HG03039 (cell line): Measurements from ENCODE around the gene ZFYVE27.
A peak's percentile ranks its signal among the peaks of the same experiment; 100 is the strongest.
"Not testable (repeated sequence)": the region's sequence is repeated elsewhere in the genome, so short reads cannot be mapped to it uniquely, and the experiment has no call there.

Source experiments
- ATAC-seq: cut with Tn5 transposase; IDR thresholded peaks from one replicate; pipeline ENCODE4 v1.9.1; 2021; ENCODE audit warnings: mild to moderate bottlenecking, moderate library complexity; ENCODE audit not compliant: unreplicated experiment

ZFYVE27 gene, protein sequence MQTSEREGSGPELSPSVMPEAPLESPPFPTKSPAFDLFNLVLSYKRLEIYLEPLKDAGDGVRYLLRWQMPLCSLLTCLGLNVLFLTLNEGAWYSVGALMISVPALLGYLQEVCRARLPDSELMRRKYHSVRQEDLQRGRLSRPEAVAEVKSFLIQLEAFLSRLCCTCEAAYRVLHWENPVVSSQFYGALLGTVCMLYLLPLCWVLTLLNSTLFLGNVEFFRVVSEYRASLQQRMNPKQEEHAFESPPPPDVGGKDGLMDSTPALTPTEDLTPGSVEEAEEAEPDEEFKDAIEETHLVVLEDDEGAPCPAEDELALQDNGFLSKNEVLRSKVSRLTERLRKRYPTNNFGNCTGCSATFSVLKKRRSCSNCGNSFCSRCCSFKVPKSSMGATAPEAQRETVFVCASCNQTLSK

DNA sequence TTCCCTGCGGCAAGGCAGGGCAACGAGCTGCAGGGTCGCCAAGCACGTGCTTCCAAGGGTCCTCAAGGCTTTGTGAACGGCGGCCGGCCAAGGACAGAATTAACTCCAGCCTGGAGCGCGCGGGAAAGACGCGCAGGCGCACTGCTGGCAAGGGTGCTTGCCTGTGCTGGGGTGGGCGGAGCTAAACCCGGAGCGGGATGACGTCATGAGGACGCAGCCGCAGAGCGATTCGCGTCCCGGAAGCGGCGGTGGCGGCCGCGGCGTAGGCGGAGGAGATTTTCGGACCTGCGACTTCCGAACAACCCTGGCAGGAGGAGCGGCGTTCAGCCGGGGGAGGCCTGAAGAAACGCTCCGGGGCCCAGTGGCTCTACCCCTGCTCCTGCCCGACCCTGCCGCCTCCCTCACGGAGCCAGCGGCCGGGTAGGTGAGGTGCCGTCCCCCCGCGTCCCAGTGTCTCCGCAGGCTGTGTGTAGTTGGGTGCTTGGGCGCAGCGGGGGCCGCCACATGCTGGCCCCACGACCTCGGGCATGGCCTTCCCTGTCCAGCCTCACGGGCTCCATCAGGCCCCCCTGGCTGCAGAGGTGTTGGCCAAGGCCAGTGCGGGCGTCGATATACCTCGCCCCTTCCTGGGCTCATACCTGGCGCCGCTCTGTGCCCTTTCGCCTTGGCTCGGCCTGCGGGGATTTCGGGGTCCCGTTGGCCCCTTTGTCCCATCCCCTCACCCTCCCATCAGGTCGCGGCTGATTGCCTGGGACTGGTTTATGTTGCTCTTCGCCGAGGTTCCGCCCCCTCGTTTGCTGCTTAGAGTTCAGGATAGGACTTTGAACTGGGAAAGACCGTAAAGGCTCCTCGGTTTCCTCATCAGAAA, at the start of gene ZFYVE27:
Gene ZFYVE27, plus strand, starts transcription at position 227 of the 868 bp plus-strand sequence. CDS start 1,350 bp downstream, outside the sequence.
- peak; percentile 75 for ATAC-seq

DNA sequence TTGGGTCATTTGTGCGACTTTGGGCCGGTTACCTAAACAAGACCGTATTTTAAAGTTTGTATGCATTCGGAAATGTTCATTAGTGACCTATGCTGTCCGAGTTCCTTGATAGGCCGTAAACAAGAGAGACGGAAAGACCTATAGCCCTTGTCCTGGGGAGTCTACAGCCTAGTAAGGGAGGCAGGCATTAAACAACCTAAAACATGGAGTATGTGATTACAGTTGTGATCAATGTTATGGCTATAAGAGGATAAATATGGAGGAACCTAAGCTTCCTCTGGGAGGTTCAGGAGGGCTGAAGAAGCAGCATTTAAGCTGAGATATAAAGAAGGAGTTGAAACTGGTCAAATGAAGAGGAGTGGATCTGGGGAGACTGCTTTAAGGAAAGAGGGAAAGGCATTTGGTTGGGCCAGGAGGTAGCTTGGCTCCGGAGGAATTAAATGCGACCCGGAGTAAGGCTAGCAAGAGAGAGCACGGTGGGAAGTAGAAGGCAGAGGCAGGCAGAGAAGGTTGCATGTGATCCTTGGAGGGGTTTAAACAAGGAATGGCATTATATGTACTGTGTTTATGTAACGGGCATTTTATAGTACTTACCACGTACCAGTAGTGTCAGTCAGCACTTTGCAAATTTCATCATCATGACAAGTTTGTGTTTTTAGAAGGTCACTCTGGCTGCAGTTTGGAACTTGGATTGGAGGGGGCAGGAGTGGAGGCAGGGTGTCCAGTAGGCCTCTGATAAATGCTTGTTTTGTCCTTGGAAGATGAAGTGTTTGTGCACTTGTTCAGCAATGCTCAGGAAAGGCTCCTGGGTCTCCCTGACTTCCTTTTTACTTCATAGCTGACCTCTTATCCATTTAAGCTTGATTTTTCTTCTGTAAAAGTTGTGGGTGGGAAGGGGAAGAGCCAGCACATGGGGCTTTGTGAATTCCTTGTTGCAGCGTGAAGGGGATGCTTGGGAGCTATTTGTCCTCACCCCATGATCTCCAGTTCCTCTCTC, 48.8 kb upstream of the ZFYVE27 start:
- no peak for ATAC-seq

DNA sequence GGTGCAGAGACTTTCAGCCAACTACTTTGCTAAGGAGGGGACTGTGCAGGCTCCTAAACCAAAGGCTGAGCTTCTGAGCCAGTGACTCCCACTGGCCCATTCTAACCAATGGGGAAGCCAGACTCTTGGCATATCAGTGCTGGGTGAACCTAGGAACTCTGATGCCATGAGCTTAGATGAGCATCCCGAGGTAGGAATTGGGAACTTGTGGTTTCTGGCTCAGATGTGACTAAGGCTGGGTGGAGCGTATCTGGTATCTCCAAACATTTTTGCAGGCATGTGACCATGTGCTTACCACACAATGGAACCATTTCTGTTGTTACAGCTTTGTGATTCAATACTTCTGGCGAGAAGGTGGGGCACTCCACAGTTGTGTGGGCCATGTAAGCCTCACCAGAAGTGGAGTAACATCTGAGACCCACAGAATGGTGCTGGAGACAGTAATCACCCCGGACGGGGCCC, 47.3 kb upstream of the ZFYVE27 start:
- no peak for ATAC-seq

DNA sequence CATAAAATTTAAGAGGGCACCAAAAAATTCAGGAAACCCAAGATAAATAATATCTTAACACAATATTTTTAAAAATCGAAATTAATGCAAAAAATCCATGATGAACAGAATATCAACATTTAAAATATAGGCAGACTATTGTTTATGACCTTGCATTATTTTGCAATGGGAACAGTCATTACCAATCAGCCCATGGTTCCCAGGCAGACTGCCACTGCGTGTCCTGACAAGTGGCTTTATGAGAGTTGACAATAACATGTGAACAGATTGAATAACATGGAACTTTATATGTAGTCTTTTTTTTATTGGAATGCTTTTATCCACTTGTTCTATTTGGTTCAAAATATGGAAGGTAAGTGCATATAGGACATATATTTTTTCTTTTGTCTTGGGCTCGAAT, 46.8 kb upstream of the ZFYVE27 start:
- no peak for ATAC-seq

DNA sequence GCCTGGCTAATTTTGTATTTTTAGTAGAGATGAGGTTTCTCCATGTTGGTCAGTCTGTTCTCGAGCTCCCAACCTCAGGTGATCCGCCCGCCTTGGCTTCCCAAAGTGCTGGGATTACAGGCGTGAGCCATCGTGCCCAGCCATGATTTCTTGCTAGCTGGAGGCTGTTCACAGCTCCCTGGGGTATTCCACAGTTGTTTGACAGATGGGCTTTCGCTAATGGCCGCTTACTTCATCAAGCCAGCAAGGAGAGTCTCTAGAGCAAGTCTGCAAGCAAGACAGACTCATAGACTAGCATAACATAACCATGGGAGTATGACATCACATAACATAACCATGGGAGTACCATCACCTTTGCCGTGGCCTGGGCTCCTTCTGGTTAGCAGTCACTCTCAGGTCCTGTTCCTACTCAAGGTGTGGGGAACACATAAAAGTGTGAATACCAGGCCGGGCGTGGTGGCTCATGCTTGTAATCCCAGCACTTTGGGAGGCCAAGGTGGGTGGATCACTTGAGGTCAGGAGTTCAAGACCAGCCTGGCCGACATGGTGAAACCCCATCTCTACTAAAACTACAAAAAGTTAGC, 38.8 kb upstream of the ZFYVE27 start:
- not testable (repeated sequence) for ATAC-seq

DNA sequence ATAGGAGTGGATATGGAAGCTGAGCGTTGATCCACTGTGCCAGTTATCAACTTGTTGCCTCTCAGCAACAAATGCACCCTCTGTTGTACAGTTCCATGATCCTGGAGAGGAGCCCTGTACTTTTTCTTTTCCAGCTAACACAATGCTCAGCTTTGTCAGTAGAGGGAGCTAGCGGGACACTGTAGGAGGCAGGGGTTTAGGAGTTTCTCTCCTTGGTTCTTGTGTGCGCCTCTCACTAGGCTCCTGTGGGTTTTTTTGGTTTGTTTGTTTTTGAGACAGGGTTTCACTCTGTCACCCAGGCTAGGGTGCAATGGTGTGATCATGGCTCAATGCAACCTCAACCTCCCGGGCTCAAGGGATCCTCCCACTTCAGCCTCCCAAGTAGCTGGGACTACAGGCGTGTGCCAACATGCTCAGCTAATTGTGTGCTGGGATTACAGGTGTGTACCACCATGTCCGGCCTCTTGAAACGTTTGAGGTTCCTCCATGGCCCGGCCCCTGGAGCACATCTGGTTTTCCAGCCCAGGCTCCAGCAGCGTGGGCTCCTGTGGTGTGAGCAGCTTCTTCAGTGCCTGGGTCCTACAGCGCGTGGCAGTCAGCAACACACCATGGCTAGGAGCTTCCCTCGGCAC, 35.4 kb upstream of the ZFYVE27 start:
- no peak for ATAC-seq

DNA sequence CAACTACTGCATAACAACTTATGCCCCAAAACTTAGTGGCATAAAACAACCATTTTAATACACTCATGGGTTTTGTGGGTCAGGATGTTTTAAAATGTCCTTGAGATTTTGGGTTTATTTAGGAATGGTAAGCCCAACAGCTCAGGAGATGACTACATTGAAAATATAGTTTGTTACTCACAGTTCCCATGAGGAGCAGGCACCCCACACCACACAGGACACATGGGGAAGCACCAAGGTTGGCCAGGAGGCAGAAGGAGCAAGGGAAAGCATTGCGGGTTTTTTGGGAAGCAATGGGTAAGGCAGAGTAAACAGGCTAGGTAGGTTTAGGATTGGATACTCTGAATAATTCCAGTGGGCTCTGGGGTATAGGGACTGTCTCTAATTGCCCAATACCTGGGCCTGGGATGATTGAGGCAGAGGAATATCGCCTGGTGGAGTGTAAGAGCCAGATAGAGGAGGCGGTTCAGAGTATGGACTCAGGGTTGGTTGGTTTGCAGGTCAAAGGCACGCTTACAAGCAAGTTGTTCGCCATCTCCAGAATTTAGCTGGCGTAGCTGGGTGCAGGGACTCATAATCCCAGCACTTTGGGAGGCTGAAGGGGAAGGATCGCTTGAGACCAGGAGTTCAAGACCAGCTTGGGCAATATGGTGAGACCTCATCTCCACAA, 33.4 kb upstream of the ZFYVE27 start:
- ATAC-seq = no peak

DNA sequence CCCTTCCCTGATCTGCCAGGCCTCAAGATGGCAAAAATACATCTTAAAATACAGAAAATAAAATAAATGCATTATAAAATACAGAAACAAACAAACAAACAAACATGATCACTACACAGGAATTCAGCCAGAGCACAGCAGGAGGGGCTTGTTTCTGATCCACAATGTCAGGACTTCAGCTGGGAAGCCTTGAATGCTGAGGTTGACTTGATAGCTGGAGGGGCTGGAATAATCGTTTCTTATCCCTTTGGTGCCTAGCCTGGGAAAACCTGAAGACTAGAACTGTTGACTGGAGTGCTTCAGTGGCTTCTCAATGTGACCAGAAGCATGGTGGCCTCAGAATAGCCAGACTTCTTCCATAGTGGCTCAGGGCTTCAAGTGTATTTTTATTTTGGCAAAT, 32.6 kb upstream of the ZFYVE27 start:
- no peak for ATAC-seq

DNA sequence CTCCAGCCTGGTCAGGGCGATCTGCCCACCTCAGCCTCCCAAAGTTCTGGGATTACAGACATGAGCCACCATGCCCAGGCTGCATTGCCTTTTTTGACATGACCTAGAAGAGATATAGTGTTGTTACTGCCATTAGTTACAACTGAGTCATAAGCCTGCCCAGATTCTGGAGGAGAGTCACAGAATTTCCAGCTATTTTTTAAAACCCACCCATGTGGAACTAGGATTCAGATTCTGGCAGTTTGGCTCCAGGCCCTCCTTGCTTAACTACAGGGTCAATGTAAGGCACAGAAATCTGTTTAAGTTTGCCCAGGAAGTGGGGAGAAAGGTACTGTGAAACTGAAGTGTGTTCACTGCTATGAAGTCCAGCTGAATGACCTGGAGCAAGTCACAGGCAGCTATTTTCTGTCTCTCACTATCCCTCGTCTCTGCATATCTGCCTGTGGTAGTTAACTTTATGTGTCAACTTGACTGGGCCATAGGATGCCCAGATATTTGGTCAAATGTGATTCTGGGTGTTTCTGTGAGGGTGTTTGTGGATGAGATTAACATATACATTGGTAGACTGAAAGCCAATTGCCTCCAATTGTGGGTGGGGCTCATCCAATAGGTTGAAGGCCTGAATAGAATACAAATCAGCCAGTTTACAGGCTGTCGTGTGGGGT, 31.8 kb upstream of the ZFYVE27 start:
- no peak for ATAC-seq

DNA sequence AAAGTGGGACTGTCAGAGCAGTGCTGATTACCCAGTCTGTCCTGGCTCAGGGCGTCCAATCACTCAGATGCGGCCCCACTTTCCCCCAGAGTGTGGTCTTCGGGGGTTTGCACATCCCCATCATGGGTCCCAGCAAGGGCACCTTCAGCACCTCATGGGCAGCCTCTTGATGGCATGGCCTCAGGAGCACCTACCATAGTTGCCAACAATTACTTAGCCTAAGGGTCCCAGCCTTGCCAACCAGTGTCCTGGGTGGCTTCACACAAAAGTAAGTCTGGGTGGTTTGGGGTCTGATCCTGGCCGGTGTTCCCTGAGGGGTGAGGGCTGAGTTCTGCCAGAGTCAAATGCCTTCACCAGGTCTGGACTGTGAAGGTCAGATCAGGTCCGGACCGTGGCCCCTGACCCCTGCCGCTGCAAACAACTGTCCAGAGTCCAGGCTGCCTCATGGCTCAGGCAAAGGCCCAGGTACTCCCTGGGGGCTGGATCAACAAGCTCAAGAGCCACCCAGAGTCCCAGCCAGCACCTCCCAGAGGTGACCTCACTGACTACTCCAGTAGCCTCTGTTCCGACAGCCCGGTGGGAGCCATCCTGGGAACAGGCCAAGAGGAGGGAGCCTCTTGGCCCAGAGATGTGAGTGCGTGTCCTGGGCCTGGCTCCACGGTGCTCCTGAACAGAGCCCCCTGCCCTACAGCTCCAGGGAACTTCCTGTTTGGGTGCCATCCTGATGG, 29.6 kb upstream of the ZFYVE27 start:
- ATAC-seq = no peak

DNA sequence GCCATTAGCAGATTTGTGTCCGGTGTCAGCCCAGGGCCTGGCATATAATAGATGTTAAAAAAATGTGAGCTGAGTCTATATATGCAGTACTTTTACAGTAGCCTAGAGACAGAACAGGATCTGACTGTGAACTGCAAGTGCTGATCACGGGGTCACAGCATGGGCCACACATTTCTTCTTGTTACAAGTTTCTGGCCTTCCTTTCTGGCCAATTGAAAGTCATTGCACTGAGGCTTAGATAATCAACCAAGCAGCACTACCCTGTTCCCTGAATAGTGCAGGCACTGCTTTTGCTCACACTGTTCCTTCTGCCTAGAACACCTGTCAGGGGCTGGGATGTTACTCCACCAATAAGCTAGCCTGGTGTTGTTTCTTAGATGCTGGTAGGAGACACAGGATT, 28.8 kb upstream of the ZFYVE27 start:
- ATAC-seq = no peak

DNA sequence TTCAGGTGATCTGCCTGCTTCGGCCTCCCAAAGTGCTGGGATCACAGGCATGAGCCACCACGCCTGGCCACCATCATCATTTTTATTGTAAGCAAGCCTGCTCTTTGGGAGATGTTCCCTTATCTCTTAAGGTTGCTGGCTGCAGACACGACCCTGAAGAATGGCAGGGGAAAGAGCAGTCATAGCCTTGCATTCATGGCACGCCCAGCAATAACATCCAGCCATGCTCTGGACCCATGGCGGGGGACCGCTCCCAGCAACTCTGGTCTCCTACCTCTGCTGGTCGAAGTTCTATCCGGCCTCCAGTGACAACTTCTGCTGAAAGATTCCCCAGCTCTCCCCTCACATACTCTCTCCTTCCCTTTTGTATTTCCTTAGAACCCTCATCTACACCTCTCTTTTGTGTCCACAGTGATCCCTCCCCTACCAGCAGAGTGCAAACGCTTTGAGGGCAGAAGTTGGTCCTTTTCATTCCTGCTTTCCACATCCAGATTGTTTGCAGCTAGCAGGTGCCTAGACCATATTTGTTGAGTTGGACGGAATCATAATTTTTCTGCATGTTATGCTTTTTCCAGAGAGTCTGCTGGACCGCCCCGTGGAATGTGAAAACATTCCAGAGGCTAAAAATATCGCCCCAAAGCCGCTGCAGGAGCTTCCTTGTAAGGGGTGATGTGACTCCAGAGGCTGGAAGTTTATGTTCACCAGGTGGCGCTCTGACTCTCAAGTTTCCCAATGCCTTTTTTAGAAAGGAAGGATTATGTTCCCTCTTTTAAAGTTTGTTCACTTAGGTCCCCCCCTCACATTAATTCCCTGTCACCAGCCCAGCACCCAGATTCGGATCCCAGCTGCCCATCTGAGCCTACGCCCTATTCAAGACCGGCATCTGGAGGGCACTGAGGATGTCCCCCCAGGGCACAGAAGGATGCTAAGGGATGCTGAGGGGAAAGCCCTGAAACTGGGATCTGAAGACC, 27.7 kb upstream of the ZFYVE27 start:
- ATAC-seq = no peak

DNA sequence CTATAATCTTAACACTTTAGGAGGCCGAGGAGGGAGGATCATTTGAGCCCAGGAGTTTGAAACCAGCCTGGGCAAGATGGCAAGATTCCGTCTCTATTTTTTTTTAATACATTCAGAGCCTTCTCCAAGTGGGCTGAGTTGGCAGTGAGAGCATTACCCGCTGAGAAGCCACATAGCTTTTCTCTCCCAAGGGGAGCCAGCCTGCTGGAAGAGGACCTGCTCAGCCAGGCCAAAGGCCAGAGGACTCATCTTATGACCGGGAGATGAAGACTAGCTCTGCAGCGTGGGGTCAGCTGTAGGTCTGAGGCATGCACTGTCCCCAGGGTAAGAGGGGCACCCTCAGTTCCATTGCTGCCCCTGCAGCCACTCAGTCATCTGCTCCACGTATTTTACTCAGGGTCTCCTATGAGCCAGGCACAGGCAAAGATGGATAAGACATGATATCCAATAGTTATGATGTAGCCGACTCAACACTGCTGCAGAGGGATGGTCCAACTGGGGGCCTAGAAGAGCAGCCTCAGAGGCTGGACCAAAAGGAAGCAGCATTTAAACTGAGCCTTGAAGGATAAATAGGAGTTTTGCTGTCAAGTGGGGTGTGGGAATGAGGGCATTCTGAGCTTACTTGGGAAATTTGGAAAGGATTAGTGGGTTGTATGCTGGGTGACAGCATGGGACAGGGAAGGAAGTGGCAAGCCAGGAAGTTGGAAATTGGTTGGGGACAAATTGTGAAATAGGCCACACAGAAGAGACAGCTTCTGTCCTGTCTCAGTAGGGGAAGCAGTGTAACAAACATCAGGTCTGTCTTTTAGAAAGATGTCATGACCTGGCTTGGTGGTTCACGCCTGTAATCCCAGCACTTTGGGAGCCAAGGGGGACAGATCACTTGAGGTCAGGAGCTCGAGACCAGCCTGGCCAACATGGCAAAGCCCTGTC, 25.0 kb upstream of the ZFYVE27 start:
- ATAC-seq = no peak

DNA sequence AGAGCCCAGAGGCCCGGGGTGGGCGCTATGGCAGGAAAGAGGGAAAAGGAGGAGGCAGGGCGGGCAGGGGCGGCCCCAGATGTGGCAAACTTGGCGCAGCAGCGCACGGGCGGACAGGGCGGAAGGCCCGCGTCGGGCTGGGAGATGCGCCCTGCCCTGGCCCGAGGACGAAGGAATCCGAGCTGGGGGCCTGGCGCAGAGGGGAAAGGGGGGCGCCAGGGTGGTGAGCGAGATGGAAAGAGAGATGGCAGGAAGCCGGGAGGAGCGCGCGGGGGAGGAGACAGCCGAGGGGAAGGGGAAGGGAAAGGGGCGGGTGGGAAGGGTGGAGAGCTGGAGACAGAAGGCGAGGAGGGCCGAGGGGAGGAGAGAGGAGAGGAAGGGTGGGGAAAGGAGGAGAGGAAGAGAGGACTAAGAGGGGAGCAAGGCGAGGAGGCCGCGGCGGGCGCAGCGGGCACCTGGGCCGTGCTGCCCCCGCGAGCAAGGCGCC, 23.5 kb upstream of the ZFYVE27 start, which contains the start of gene MARVELD1:
Gene MARVELD1, plus strand, starts transcription at position 392 of the 487 bp plus-strand sequence. CDS start 147 bp downstream, outside the sequence.
- no peak for ATAC-seq

DNA sequence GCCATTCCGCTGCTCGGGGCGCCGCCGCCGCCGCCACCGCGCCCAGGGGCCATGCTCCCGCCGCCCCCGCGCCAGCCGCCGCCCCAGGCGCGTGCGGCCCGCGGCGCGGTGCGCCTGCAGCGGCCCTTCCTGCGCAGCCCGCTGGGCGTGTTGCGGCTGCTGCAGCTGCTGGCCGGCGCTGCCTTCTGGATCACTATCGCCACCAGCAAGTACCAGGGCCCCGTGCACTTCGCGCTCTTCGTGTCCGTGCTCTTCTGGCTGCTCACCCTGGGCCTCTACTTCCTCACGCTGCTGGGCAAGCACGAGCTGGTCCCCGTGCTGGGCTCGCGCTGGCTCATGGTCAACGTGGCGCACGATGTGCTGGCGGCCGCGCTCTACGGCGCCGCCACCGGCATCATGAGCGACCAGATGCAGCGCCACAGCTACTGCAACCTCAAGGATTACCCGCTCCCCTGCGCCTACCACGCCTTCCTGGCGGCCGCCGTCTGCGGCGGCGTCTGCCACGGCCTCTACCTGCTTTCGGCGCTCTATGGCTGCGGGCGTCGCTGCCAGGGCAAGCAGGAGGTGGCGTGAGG, 23.0 kb upstream of the ZFYVE27 start:
- ATAC-seq = peak; percentile 47
